Uterus (tissue), 4 donors: ENCODE results near the gene SLC5A3. TPM values are rescaled to one million over a fixed set of nuclear protein-coding genes. Genes with fewer than 3 reads are reported as not detected.

Experiments
- DNase-seq, 2 donors: peaks; one replicate each; pipeline ENCODE4 v3.0.0-alpha.2; 2019 to 2020
- H3K27ac ChIP-seq, 2 donors: fragments of 200-600 bp; sonication (generic); 1 replicate in 1 of 2; 2 replicates in 1 of 2; pipeline ENCODE4 v1.5.1; 2016 to 2018
- H3K27me3 ChIP-seq, 2 donors: fragments of 200-600 bp; sonication (generic); one replicate each; pipeline ENCODE4 v1.5.1; 2018 to 2019; ENCODE audit warnings: control low read depth in 1 of 2
- H3K36me3 ChIP-seq, 2 donors: fragments of 200-600 bp; sonication (generic); one replicate each; pipeline ENCODE4 v1.5.1; 2019; ENCODE audit warnings: control low read depth in 1 of 2
- H3K4me1 ChIP-seq, 2 donors: fragments of 200-600 bp; sonication (generic); one replicate each; pipeline ENCODE4 v1.5.1; 2018 to 2019; ENCODE audit warnings: control low read depth in 1 of 2
- H3K4me3 ChIP-seq, 2 donors: fragments of 200-600 bp; sonication (generic); 1 replicate in 1 of 2; 2 replicates in 1 of 2; pipeline ENCODE4 v1.5.1; 2018 to 2019; ENCODE audit warnings: mild to moderate bottlenecking in 1 of 2
- H3K9me3 ChIP-seq, 2 donors: fragments of 200-600 bp; sonication (generic); one replicate each; pipeline ENCODE4 v1.5.1; 2019; ENCODE audit warnings: control low read depth in 1 of 2
- POLR2A ChIP-seq, 2 donors: fragments of 450-650 bp; IDR thresholded peaks; one replicate each; pipeline ENCODE4 v1.6.1; 2016; ENCODE audit warnings: antibody characterized with exemption in 2 of 2, mild to moderate bottlenecking in 1 of 2, moderate library complexity in 1 of 2
- intact Hi-C: fragments of 100-400 bp; cut with DNase I; formaldehyde crosslinking; loops from one replicate; pipeline ENCODE4 v1.15.1; 2023; ENCODE audit warnings: low total_unique reads
- total RNA-seq, 4 donors: library from RNA; depleted of rRNA in 3 of 4; stranded (reverse); fragments of >200 nt in 3 of 4; gene quantifications; one replicate each; pipeline versions ENCODE4 v1.1.0 to v1.2.4, GENCODE V29; 2014 to 2023
- TF ChIP-seq, protein P1 (sequence below), 4 experiments: fragments of 200-600 bp in 2 of 4; fragments of 450-650 bp in 2 of 4; sonication (generic) in 2 of 4; IDR thresholded peaks; one replicate each; pipeline ENCODE4 v1.5.1; 2016 to 2019; ENCODE audit warnings: antibody characterized with exemption in 4 of 4, mild to moderate bottlenecking in 2 of 4, moderate library complexity in 1 of 4
- donor health status: DM: yes; HTN: yes; CAD: no.

Gene SLC5A3
- total RNA-seq, 4 donors from 2014 or later: 10.2 to 76.2 (median 17.1) TPM

DNA sequence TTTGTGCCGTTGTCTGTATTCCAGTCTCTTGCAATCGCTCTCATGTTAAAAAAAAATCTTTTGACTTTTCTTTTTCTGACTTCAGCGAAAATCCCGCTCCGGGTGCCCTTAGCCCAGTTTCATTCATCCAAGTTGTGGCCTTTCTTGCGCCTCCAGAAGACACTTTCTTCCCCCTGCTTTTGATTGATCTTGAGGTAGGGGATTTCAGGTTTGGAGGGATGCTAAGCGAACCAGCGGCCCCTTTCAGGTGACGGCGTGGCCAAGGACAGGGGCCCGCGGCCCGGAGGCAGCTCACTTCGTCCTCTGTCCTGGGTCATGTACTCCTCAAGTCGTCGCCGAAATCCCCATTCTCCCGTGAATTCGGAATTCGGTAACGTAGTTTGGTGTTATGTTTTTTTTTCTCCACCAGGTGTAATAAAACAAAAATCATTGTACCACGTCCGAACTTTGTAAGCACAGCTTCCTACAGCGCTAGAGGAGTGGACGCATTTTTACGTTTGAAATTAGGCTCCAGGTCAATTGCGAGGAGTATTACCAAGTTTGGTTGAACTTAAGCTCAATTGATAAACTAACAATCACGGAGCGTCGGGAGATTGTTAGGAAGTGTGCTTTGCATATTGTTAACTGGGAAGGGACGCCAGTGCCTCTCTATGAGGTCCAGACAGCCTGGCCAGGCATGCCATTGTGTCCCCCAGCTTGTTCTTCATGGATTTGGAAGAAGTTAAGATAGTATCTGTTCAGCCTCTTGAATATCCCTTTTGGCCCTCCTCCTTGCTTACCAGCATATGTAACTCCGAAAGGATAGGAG, 1.1 kb downstream of the SLC5A3 start:
- intact Hi-C loops: loop anchor here (10.0 kb wide), 1 partner anchor 130 kb away; no protein-coding TSS in a partner anchor
- no peak for DNase-seq
- no peaks in the 10 kb centered on the region for H3K9me3 ChIP-seq
- no peaks in the 10 kb centered on the region for H3K36me3 ChIP-seq
- peak overlapping the region; percentile 65 to 92 for H3K4me3 ChIP-seq
- peaks cover 0 to 25% of the 10 kb centered on the region in 2 donors for H3K4me1 ChIP-seq
- no peaks in the 10 kb centered on the region for H3K27me3 ChIP-seq
- peak overlapping the region in 1 of 2 donors; percentile 99 for H3K27ac ChIP-seq
- TF ChIP-seq POLR2A (IDR thresholded peaks at IDR 0.05): no peak
- TF ChIP-seq, protein P1, sequence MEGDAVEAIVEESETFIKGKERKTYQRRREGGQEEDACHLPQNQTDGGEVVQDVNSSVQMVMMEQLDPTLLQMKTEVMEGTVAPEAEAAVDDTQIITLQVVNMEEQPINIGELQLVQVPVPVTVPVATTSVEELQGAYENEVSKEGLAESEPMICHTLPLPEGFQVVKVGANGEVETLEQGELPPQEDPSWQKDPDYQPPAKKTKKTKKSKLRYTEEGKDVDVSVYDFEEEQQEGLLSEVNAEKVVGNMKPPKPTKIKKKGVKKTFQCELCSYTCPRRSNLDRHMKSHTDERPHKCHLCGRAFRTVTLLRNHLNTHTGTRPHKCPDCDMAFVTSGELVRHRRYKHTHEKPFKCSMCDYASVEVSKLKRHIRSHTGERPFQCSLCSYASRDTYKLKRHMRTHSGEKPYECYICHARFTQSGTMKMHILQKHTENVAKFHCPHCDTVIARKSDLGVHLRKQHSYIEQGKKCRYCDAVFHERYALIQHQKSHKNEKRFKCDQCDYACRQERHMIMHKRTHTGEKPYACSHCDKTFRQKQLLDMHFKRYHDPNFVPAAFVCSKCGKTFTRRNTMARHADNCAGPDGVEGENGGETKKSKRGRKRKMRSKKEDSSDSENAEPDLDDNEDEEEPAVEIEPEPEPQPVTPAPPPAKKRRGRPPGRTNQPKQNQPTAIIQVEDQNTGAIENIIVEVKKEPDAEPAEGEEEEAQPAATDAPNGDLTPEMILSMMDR (IDR thresholded peaks at IDR 0.05): no peak

DNA sequence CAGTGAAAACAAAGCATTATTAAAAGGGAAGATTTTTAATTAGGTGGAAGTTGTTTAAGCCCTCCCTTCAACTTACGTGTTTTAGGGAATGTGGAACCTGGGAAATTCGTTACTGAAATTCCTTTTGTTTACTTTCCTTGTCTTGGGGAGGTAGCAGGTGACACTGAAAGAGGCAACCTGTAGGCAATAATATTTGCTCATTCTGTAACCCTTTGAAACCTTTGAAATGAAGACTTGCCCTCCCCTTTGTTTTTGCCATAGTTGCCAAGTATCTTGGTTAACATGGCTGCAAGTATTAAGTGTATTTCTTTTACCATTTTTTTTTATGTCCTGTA, 1.7 kb downstream of the SLC5A3 start:
- DNase-seq: no peak
- no peaks in the 10 kb centered on the region for H3K27me3 ChIP-seq
- peak overlapping the region in 1 of 2 donors; percentile 92 for H3K4me3 ChIP-seq
- no peak for TF ChIP-seq POLR2A (IDR thresholded peaks at IDR 0.05)
- TF ChIP-seq, protein P1 (IDR thresholded peaks at IDR 0.05): no peak
- H3K27ac ChIP-seq: no peak overlapping the region
- peaks cover 0 to 25% of the 10 kb centered on the region in 2 donors for H3K4me1 ChIP-seq
- no peaks in the 10 kb centered on the region for H3K36me3 ChIP-seq
- intact Hi-C loops: loop anchor here (10.0 kb wide), 1 partner anchor 130 kb away; no protein-coding TSS in a partner anchor
- no peaks in the 10 kb centered on the region for H3K9me3 ChIP-seq

DNA sequence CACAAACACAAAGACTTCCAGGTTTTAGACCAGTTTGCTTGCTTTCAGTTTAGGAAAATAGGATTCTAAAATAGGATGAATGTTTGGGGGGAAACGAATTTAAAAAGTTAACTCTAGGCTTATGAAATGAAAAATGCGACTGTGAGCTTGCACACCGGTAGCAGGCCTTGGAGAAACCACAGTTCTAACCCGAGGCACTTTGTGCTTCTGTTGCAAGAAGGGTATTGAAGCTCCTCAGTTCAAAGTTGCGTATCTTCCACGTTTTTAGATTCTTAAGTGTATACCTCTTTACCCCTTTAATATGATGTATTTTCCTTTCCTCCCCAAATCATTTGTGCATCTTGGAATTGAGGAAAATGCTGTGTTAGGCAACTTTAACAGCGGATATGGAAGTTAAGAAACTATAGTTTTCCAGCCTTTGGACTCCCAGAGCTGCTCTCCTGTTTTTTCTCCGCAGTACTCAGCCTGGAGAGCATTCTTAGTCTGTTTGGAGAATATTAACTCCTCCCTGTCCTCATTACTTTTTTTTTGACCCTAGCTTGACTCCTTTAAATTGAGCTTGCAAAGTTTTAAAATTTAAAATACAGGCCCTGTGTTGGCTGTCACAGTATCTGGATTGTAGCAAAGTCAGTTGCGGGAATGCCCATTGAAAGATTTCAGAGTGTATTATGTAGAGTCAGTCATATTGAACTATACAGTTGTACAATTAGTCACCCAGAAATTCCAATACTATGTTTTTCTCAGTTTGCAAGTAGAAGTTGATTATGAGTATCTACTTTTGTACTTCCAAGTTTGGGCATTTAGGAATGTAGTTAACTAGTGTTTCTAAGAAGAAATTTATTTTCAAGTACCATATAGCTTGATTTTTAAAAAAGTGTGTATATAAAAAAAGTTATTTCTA, 2.6 kb downstream of the SLC5A3 start:
- no peak for DNase-seq
- Histone ChIP-seq H3K27me3 (no peaks in the 10 kb centered on the region), H3K27ac (no peak overlapping the region), H3K4me1 (peaks cover 0 to 26% of the 10 kb centered on the region in 2 donors), H3K4me3 (no peak overlapping the region), H3K9me3 (no peaks in the 10 kb centered on the region), H3K36me3 (no peaks in the 10 kb centered on the region)
- intact Hi-C loops: loop anchor here (10.0 kb wide), 1 partner anchor 131 kb away; no protein-coding TSS in a partner anchor
- TF ChIP-seq, protein P1 (IDR thresholded peaks at IDR 0.05): no peak
- TF ChIP-seq POLR2A (IDR thresholded peaks at IDR 0.05): no peak

DNA sequence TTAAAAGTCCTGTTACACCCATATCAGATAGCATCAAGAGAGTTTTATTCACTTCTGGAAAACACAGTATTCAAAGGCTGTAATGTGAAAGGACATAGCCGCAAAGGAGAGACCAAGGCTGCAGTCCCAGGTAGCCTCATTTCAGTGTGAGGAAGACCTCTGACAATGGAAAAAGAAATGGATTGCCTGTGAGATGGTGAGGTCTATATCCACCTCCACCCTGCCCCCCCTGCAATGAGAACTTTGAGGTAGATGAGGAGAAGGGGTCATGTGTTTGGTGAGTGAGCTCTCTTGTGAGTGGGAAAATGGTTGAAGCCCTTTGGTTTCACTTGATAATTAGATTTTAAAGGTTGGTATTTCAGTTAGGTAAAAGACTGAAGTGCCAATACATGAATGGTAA, 3.5 kb downstream of the SLC5A3 start:
- Histone ChIP-seq H3K9me3 (no peaks in the 10 kb centered on the region), H3K27me3 (no peaks in the 10 kb centered on the region), H3K4me3 (no peak overlapping the region), H3K36me3 (no peaks in the 10 kb centered on the region), H3K27ac (no peak overlapping the region), H3K4me1 (peaks cover 0 to 31% of the 10 kb centered on the region in 2 donors)
- TF ChIP-seq POLR2A (IDR thresholded peaks at IDR 0.05): no peak
- TF ChIP-seq, protein P1 (IDR thresholded peaks at IDR 0.05): no peak
- no peak for DNase-seq
- intact Hi-C loops: loop anchor here (10.0 kb wide), 1 partner anchor 132 kb away; no protein-coding TSS in a partner anchor
